ENCODE data around the gene ERC2.

The ERC2 gene

GRCh38 chr3:55567121-55567520 is 901.1 kb downstream of the ERC2 start:
- DNase-seq = no peak

- DNase-seq = no peak
Observed at GRCh38 chr3:55565521-55565920, 902.7 kb downstream of the ERC2 start.

GRCh38 chr3:55564726-55565125 is 903.5 kb downstream of the ERC2 start:
- DNase-seq = no peak

- DNase-seq = no peak
Observed at GRCh38 chr3:55562700-55563099, 905.6 kb downstream of the ERC2 start.

GRCh38 chr3:55559500-55560423 is 908.5 kb downstream of the ERC2 start:
- no peak for DNase-seq

GRCh38 chr3:55558316-55558715 is 910.0 kb downstream of the ERC2 start:
- no peak for DNase-seq

GRCh38 chr3:55557549-55557948 is 910.7 kb downstream of the ERC2 start:
- no peak for DNase-seq

GRCh38 chr3:55556619-55557537 is 911.4 kb downstream of the ERC2 start:
- no peak for DNase-seq

- DNase-seq = no peak
Observed at GRCh38 chr3:55555873-55556618, 912.2 kb downstream of the ERC2 start.

GRCh38 chr3:55554634-55555425 is 913.4 kb downstream of the ERC2 start:
- DNase-seq = no peak

- DNase-seq = no peak
Observed at GRCh38 chr3:55551644-55552043, 916.6 kb downstream of the ERC2 start.

GRCh38 chr3:55549177-55549576 is 919.1 kb downstream of the ERC2 start:
- no peak for DNase-seq

- DNase-seq = no peak
Observed at GRCh38 chr3:55546866-55547669, 921.2 kb downstream of the ERC2 start.

- DNase-seq = no peak
Observed at GRCh38 chr3:55545995-55546394, 922.3 kb downstream of the ERC2 start.

GRCh38 chr3:55544219-55544618 is 924.0 kb downstream of the ERC2 start:
- DNase-seq = no peak

GRCh38 chr3:55543181-55543614 is 925.1 kb downstream of the ERC2 start:
- no peak for DNase-seq

GRCh38 chr3:55541456-55541855 is 926.8 kb downstream of the ERC2 start:
- DNase-seq = no peak

- DNase-seq = no peak
Observed at GRCh38 chr3:55541016-55541415, 927.3 kb downstream of the ERC2 start.

GRCh38 chr3:55540579-55540978 is 927.7 kb downstream of the ERC2 start:
- no peak for DNase-seq

GRCh38 chr3:55538158-55538557 is 930.1 kb downstream of the ERC2 start:
- no peak for DNase-seq

GRCh38 chr3:55537563-55537962 is 930.7 kb downstream of the ERC2 start:
- no peak for DNase-seq

Data from activated CD4-positive, alpha-beta T cell treated with anti-CD3 and anti-CD28 coated beads for 4 hours (primary cell).